IPS DF 4.7 (cell line): ENCODE results near the gene NLRC5.

Source experiments
- DNase-seq: peaks from one replicate; pipeline ENCODE4 v3.0.0-alpha.2; 2013; ENCODE audit warnings: low spot score; ENCODE audit errors: extremely low read depth

Gene NLRC5

GRCh38 chr16:57022445-57022844 lies 33.1 kb downstream of the NLRC5 start:
- no peak for DNase-seq

DNA sequence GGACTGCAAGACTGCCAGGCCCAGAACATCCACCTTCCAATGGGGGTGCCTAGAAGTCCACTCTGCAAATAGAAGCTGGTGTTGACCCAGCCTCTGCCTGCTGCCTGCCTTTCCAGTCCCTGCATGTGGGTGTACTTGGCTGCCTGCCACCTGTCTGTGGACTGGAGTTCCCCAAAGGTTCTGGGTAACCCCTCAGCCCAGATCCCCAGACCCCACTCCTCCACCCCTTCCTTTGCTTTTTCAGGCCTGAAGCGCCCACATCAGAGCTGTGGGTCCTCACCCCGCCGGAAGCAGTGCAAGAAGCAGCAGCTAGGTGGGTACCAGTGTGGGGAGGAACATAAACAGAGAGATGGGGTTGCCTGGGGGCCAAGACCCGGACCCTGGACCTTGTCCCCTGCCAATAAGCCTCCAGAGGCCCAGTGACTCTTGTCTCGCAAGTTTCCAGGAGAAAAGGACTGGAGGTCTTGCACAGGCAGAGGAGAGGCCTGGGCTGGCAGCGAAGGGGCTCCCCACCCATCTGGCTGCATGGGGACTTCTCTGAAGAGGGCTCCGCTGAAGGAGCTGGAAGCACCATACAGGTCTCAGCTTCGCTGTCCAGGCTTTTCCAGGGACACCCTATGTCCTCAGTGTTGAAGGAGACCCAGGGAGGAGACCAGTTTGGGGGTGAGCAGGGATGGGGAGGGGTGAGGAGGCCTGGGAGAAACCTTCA lies 34.3 kb downstream of the NLRC5 start:
- no peak for DNase-seq

DNA sequence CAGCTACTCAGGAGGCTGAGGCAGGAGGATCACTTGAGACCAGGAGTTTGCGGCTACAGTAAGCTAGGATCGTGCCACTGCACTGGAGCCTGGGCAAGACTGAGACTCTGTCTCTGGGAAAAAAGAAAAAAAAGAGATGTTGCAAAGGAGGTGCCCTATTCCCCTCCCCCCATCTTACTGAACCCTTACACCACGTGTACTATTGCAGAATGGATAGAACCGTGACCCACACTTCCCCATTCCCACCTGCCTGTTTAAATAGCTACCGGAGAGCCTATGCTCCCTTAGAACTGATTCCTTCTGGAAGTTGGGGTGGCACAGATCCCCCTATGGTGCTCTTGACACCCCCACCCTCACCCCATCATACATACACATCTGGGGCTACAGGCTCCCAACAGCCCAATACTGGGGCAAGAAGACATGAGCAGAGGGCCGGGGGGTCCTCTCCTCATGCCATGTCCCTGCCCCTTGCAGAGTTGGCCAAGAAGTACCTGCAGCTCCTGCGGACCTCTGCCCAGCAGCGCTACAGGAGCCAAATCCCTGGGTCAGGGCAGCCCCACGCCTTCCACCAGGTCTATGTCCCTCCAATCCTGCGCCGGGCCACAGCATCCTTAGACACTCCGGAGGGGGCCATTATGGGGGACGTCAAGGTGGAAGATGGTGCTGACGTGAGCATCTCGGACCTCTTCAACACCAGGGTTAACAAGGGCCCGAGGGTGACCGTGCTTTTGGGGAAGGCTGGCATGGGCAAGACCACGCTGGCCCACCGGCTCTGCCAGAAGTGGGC lies 35.7 kb downstream of the NLRC5 start:
- no peak for DNase-seq

DNA sequence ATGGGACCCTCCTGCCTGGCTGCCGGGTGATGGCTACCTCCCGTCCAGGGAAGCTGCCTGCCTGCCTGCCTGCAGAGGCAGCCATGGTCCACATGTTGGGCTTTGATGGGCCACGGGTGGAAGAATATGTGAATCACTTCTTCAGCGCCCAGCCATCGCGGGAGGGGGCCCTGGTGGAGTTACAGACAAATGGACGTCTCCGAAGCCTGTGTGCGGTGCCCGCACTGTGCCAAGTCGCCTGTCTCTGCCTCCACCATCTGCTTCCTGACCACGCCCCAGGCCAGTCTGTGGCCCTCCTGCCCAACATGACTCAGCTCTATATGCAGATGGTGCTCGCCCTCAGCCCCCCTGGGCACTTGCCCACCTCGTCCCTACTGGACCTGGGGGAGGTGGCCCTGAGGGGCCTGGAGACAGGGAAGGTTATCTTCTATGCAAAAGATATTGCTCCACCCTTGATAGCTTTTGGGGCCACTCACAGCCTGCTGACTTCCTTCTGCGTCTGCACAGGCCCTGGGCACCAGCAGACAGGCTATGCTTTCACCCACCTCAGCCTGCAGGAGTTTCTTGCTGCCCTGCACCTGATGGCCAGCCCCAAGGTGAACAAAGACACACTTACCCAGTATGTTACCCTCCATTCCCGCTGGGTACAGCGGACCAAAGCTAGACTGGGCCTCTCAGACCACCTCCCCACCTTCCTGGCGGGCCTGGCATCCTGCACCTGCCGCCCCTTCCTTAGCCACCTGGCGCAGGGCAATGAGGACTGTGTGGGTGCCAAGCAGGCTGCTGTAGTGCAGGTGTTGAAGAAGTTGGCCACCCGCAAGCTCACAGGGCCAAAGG lies 36.8 kb downstream of the NLRC5 start:
- DNase-seq: no peak

DNA sequence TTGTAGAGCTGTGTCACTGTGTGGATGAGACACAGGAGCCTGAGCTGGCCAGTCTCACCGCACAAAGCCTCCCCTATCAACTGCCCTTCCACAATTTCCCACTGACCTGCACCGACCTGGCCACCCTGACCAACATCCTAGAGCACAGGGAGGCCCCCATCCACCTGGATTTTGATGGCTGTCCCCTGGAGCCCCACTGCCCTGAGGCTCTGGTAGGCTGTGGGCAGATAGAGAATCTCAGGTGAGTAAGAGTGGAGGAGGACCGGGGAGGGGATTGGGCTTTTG lies 37.4 kb downstream of the NLRC5 start:
- DNase-seq: no peak

DNA sequence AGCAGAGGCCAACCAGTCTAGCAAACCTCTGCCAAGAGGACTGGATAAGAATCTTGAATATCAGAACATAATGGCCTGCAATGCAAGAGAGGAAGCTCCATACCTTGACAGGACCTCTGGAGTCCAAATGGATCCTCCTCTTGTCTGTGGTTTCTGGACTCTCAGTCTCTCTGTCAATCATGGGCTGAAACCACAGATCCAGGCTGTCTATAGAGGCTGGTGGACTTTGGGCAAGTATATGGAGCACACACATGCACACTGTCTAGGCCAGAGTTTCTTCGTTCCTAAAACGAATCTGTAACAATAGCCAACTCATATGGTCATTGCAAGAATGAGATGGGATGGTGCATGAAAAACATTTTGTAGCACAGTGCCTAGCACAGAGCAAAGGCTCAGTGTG lies 37.7 kb downstream of the NLRC5 start:
- no peak for DNase-seq

- no peak for DNase-seq
Observed at GRCh38 chr16:57028086-57028485, 38.7 kb downstream of the NLRC5 start.

DNA sequence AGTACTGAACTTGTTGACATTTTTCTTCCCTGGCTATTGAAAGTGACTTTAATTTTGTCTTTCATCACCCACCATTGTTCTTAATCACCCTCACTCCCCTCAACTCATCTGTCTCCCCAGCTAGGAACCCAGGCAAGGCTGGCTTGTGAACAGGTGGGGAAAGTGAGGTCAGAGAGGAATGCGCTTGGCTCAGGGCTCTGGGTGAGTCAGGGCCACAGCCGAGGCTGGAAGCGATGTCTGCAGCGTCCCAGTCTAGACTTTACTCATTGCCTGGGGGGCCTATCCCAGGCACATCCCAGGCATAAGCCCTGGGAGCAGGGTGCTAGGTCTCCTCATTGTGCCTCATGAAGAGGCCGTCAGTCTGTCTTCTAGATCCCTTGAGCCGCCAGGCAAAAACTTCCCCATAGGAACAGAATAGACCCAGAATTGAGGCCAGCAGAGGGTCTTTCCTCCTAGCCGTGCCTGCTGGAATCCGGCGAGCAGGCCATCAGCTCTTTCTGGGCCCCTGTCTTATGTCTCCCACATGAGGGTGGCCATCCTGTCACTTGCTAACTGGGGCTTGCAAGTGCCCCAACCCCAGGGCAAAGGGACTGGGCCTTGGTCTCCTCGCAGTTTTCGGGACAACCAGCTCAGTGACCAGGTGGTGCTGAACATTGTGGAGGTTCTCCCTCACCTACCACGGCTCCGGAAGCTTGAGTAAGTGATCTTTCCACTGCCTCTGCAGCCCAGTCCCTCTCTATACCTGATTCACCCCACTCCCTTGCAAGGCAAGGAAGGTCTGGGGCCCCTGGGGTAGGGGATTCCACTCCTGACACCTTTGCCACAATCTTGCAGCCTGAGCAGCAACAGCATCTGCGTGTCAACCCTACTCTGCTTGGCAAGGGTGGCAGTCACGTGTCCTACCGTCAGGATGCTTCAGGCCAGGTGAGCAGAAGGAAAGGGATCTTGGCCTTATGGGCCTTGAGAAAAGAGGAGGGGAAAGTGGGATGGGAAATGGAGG lies 40.1 kb downstream of the NLRC5 start:
- DNase-seq: no peak

DNA sequence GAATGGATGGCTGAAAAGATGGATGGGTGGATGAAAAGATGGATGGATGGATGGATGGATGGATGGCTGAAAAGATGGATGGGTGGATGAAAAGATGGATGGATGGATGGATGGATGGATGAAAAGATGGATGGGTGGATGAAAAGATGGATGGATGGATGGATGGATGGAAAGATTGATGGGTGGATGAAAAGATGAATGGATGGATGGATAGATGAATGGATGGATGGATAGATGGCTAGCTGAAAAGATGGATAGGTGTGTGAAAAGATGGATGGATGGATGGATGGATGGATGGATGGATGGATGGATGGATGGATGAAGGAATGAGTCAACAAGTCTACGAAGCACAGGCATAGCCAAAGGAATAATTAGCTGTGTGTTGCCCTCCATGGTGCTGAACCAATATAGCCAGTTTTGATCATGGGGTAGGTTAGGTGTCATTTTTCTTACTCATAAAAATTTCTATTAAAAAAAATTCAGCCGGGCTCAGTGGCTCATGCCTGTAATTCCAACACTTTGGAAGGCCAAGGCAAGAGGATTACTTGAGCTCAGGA lies 41.1 kb downstream of the NLRC5 start:
- DNase-seq: no peak

DNA sequence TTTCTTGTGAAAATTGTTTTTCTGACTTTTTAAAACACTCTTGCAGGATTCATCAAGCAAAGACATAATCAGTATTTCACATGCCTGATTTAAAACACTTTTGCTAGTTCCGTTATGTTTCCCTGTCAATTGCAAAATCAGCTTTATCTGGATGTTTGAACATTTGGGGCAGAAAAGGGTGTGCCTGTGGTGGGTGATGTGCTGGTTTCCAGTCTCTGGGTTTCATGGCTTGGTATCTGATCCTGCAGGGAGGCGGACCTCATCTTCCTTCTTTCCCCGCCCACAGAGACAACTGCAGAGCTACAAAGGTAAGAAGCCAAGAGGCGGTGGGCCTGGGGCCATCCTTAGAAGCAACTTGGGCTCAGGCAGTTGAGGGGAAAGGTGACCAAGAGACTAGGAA lies 41.8 kb downstream of the NLRC5 start:
- DNase-seq: no peak

DNA sequence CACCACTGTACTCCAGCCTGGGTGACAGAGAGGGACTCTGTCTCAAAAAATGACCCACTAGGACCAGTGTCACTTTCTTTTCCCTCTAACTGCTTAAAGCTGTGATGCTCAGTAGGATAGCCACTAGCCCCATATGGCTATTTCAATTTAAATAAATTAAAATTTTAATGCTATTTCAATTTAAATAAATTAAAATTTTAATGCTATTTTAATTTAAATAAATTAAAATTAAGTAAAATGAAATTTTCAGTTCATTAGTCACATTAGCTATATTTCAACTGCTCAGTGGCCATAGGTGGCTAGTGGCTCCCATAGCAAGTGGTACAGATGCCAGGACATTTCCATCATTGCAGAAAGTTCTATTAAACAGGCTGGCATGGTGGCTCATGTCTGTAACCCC lies 43.0 kb downstream of the NLRC5 start:
- no peak for DNase-seq

DNA sequence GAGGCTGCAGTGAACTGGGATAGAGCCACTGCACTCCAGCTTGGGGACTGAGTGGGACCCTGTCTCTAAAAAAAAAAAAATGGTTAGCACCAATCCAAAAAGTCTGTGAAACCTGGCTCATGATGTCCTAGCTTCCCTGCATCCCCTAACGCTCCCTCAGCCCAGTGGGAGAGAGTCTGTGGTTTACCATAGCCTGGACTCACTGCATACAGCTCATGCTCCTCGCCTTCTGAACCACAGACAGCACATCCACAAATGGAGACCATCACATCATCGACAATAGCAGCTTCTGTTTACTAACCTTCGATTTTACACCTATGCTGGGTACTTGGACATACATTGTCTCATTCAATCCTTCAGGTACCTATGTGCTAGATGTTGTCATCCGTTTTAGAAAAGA lies 43.6 kb downstream of the NLRC5 start:
- DNase-seq: no peak

DNA sequence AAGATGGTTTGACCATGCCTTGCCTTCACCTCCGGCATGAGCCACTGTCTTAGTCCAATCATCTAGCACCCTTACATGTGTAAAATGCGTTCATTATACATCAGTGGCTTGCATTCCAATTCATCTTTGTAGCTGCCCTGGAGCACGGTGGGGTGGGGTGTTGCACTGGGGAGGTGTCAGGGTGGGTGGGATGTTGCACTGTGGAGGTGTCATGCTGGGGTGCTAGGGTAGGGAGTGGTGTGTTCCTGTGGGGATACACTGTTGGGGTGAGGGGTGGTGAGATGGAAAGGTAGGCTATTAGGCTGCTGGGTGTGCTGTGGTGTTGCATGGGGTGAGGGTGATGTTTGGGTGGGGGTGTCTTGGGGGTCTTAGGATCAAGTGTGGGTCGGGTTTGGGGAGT lies 47.0 kb downstream of the NLRC5 start:
- no peak for DNase-seq

DNA sequence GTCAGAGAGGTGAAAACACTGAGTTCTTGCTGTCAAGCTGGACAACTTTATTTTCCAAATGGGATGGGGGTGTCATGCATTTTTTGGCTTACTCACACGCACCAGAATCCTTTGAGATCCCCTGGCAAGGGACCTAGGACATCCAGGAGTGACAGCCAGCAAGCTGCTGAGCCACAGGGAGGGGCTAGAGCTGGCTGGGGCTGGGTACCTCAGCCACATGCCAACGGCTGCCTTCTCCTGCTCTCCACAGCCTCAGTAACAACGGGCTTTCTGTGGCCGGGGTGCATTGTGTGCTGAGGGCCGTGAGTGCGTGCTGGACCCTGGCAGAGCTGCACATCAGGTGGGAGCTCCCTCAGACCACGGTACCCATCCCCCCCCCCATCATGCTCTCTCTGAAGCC lies 47.6 kb downstream of the NLRC5 start:
- DNase-seq: no peak

GRCh38 chr16:57038166-57038565 lies 48.8 kb downstream of the NLRC5 start:
- no peak for DNase-seq

DNA sequence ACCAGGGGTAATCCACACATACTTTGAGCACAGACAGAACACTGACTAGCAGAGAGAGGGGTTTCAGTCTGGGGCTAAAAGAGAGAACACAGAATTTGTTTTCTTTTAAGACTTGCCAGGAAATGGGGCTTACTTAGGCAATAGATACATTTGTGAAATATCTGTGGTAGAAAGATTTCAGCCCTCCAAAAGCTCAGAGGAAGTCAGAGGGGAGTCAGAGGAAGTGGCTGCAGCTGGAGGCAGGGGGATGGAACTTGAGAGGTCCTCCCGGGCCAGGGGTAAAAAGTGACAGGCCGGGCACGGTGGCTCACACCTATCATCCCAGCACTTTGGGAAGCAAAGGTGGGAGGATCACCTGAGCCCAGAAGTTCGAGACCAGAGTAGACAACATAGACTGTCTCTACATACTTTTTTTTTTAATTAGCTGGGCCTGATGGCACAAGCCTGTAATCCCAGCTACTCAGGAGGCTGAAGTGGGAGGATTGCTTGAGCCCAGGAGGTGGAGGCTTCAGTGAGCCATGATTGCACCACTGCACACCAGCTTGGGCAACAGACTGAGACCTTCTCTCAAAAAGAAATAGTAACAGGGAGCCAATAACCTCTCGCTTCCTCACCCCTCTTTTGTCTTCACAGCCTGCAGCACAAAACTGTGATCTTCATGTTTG lies 49.9 kb downstream of the NLRC5 start:
- DNase-seq: no peak

DNA sequence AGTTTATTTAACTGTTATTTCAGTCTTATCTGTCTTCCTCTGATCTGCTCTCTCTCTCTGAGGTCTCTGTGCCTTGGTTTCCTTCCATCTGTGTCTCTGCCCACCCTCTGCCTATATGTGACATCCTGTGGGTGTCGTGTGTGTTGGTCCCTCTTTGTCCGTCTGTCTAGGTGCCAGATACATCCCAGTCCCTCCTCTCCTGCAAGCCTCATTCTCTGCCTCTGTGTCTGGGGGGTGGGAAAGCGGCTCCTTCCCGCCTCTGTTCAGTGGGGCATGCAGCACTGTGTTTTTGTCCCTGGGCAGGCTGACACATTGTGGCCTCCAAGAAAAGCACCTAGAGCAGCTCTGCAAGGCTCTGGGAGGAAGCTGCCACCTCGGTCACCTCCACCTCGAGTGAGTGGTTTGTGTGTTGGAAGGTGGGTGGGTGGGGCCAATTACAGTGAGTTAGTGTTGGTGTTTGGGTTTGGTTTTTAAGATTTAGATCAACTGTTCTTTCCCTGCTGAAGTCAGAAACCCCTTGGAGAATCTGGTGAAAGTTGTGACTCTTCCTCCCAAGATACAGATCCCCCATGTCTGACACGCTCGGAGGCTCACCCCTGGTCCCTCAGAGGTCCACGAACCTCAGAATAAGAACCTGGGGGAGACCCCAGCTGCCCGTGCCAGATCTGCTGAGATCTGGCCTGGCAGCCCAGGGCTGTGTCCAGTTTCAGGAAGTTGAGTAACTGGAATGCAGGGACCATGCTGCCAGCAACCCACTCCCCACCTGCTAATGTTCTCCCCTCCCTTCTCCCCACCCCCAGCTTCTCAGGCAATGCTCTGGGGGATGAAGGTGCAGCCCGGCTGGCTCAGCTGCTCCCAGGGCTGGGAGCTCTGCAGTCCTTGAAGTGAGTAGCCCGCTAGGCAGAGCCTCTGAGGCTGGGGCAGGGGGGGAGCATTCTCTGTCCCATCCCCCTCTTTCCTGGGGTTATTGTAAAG lies 52.1 kb downstream of the NLRC5 start:
- DNase-seq: no peak

- DNase-seq: no peak
Observed at GRCh38 chr16:57042157-57043111, 53.1 kb downstream of the NLRC5 start.
